Measurements from ENCODE around the gene FNIP2. TPM values are rescaled to one million over a fixed set of nuclear protein-coding genes. Genes with fewer than 3 reads are reported as not detected.
"Not testable (repeated sequence)": the region's sequence is repeated elsewhere in the genome, so short reads cannot be mapped to it uniquely, and the experiment has no call there.

FNIP2 gene
- total RNA-seq, 2 donors from 2014 or later = 15.5 to 26.4 TPM

GRCh38 chr4:158801066-158801465 is 32.2 kb downstream of the FNIP2 start:
- Mint-ChIP-seq H3K9me3 (no peaks in the 10 kb centered on the region), H3K36me3 (no peaks in the 10 kb centered on the region), H3K27ac (peak overlapping the region in 1 of 2 donors; percentile 75)
- no peak for ATAC-seq
- no peak for DNase-seq (ENCODE audit: low spot score in 2 of 2)

- ATAC-seq (no peak), DNase-seq (ENCODE audit: low spot score in 2 of 2) (no peak)
- H3K36me3 Mint-ChIP-seq = no peaks in the 10 kb centered on the region
- no peak overlapping the region for H3K27ac Mint-ChIP-seq
- H3K9me3 Mint-ChIP-seq = no peaks in the 10 kb centered on the region
Measured at GRCh38 chr4:158801677-158802076, 32.9 kb downstream of the FNIP2 start.

- no peaks in the 10 kb centered on the region for H3K36me3 Mint-ChIP-seq
- no peaks in the 10 kb centered on the region for H3K9me3 Mint-ChIP-seq
- no peak for ATAC-seq
Measured at GRCh38 chr4:158802914-158803313, 34.1 kb downstream of the FNIP2 start.

GRCh38 chr4:158805635-158806471 is 37.0 kb downstream of the FNIP2 start:
- ATAC-seq (no peak), DNase-seq (ENCODE audit: low spot score in 2 of 2) (no peak)
- no peak overlapping the region for H3K27ac Mint-ChIP-seq
- no peaks in the 10 kb centered on the region for H3K9me3 Mint-ChIP-seq
- no peaks in the 10 kb centered on the region for H3K36me3 Mint-ChIP-seq

More at GRCh38 chr4:158802914-158803313, 34.1 kb downstream of the FNIP2 start:
- no peak for DNase-seq (ENCODE audit: low spot score in 2 of 2)
- no peak overlapping the region for H3K27ac Mint-ChIP-seq

GRCh38 chr4:158807691-158808090 is 38.9 kb downstream of the FNIP2 start:
- Mint-ChIP-seq H3K27ac (no peak overlapping the region), H3K9me3 (no peaks in the 10 kb centered on the region), H3K36me3 (no peaks in the 10 kb centered on the region)
- DNase-seq (ENCODE audit: low spot score in 2 of 2) (no peak), ATAC-seq (no peak)

- no peak overlapping the region for H3K27ac Mint-ChIP-seq
- no peaks in the 10 kb centered on the region for H3K9me3 Mint-ChIP-seq
- DNase-seq (ENCODE audit: low spot score in 2 of 2) = no peak
- ATAC-seq = no peak
- no peaks in the 10 kb centered on the region for H3K36me3 Mint-ChIP-seq
Measured at GRCh38 chr4:158808399-158808798, 39.6 kb downstream of the FNIP2 start.

- H3K36me3 Mint-ChIP-seq; H3K9me3 Mint-ChIP-seq; H3K27ac Mint-ChIP-seq; DNase-seq (ENCODE audit: low spot score in 2 of 2): not testable (repeated sequence)
- ATAC-seq = peak in 1 of 2 donors; percentile 5
Measured at GRCh38 chr4:158809208-158809607, 40.4 kb downstream of the FNIP2 start.

- DNase-seq (ENCODE audit: low spot score in 2 of 2) (no peak), ATAC-seq (peak; percentile 74 to 77)
- Mint-ChIP-seq H3K27ac (peak overlapping the region; percentile 71 to 94), H3K36me3 (no peaks in the 10 kb centered on the region), H3K9me3 (no peaks in the 10 kb centered on the region)
Measured at GRCh38 chr4:158809611-158810486, 41.0 kb downstream of the FNIP2 start.

- no peak for DNase-seq (ENCODE audit: low spot score in 2 of 2)
- no peaks in the 10 kb centered on the region for H3K9me3 Mint-ChIP-seq
- no peaks in the 10 kb centered on the region for H3K36me3 Mint-ChIP-seq
- ATAC-seq = peak; percentile 67 to 68
- H3K27ac Mint-ChIP-seq = peak overlapping the region; percentile 71 to 94
Measured at GRCh38 chr4:158810487-158811215, 41.8 kb downstream of the FNIP2 start.

- no peak for ATAC-seq
- Mint-ChIP-seq H3K27ac (peak overlapping the region in 1 of 2 donors; percentile 36), H3K36me3 (no peaks in the 10 kb centered on the region), H3K9me3 (no peaks in the 10 kb centered on the region)
- DNase-seq (ENCODE audit: low spot score in 2 of 2) = no peak
Measured at GRCh38 chr4:158811216-158811540, 42.4 kb downstream of the FNIP2 start.

GRCh38 chr4:158811704-158812103 is 42.9 kb downstream of the FNIP2 start:
- Mint-ChIP-seq H3K9me3 (no peaks in the 10 kb centered on the region), H3K27ac (peak overlapping the region; percentile 36 to 83), H3K36me3 (no peaks in the 10 kb centered on the region)
- DNase-seq (ENCODE audit: low spot score in 2 of 2) (no peak), ATAC-seq (no peak)

GRCh38 chr4:158812133-158812532 is 43.3 kb downstream of the FNIP2 start:
- H3K9me3 Mint-ChIP-seq = no peaks in the 10 kb centered on the region
- no peaks in the 10 kb centered on the region for H3K36me3 Mint-ChIP-seq
- peak overlapping the region in 1 of 2 donors; percentile 36 for H3K27ac Mint-ChIP-seq
- ATAC-seq (no peak), DNase-seq (ENCODE audit: low spot score in 2 of 2) (no peak)

GRCh38 chr4:158812543-158812942 is 43.7 kb downstream of the FNIP2 start:
- Mint-ChIP-seq H3K27ac (no peak overlapping the region), H3K36me3 (no peaks in the 10 kb centered on the region), H3K9me3 (no peaks in the 10 kb centered on the region)
- DNase-seq (ENCODE audit: low spot score in 2 of 2) = no peak
- no peak for ATAC-seq

GRCh38 chr4:158813113-158813512 is 44.3 kb downstream of the FNIP2 start:
- H3K27ac Mint-ChIP-seq = no peak overlapping the region
- DNase-seq (ENCODE audit: low spot score in 2 of 2) (no peak), ATAC-seq (no peak)
- H3K36me3 Mint-ChIP-seq = no peaks in the 10 kb centered on the region
- H3K9me3 Mint-ChIP-seq = no peaks in the 10 kb centered on the region

GRCh38 chr4:158814207-158814606 is 45.4 kb downstream of the FNIP2 start:
- Mint-ChIP-seq H3K9me3 (no peaks in the 10 kb centered on the region), H3K27ac (peak overlapping the region in 1 of 2 donors; percentile 70)

GRCh38 chr4:158814636-158815330 is 46.0 kb downstream of the FNIP2 start:
- H3K9me3 Mint-ChIP-seq = no peaks in the 10 kb centered on the region
- no peaks in the 10 kb centered on the region for H3K36me3 Mint-ChIP-seq
- ATAC-seq (no peak), DNase-seq (ENCODE audit: low spot score in 2 of 2) (no peak)
- H3K27ac Mint-ChIP-seq = peak overlapping the region in 1 of 2 donors; percentile 70

More at GRCh38 chr4:158814207-158814606, 45.4 kb downstream of the FNIP2 start:
- H3K36me3 Mint-ChIP-seq = no peaks in the 10 kb centered on the region
- ATAC-seq = no peak
- no peak for DNase-seq (ENCODE audit: low spot score in 2 of 2)

Measured in activated naive CD4-positive, alpha-beta T cell treated with anti-CD3 and anti-CD28 coated beads, Interleukin-2, amount 50 U/mL, for 72 hours (primary cell).